Adrenal gland (tissue), 12 donors: Measurements from ENCODE around the gene ATG2B. TPM values are rescaled to one million over a fixed set of nuclear protein-coding genes. Genes with fewer than 3 reads are reported as not detected.

Source experiments
- DNase-seq, 7 donors: peaks; one replicate each; pipeline ENCODE4 v3.0.0-alpha.2; 2019 to 2020
- H3K27ac ChIP-seq, 5 donors: fragments of 200-600 bp; sonication (generic) in 4 of 5; 1 replicate in 3 of 5; 2 replicates in 2 of 5; pipeline versions ENCODE4 v1.5.1 to v1.8.0; 2016 to 2020; ENCODE audit warnings: mild to moderate bottlenecking in 1 of 5
- H3K27me3 ChIP-seq: fragments of 200-600 bp; 2 replicates; pipeline ENCODE4 v1.8.0; 2021
- H3K36me3 ChIP-seq, 2 donors: fragments of 200-600 bp; replicated peaks in 1 of 2; 1 replicate in 1 of 2; 2 replicates in 1 of 2; pipeline versions ENCODE4 v1.5.1 to v1.8.0; 2018 to 2022
- H3K4me1 ChIP-seq, 2 donors: fragments of 200-600 bp; replicated peaks in 1 of 2; 1 replicate in 1 of 2; 2 replicates in 1 of 2; pipeline versions ENCODE4 v1.5.1 to v1.8.0; 2018 to 2021
- H3K4me3 ChIP-seq, 4 donors: fragments of 200-600 bp; sonication (generic) in 3 of 4; one replicate each; pipeline ENCODE4 v1.5.1; 2016 to 2018
- H3K9me3 ChIP-seq, 3 donors: fragments of 200-600 bp; sonication (generic) in 1 of 3; replicated peaks in 1 of 3; 1 replicate in 2 of 3; 2 replicates in 1 of 3; pipeline versions ENCODE4 v1.5.1 to v1.8.0; 2016 to 2021
- CTCF ChIP-seq, 6 experiments: fragments of 450-650 bp in 4 of 6; fragments of 200-600 bp in 2 of 6; sonication (generic) in 1 of 6; IDR thresholded peaks; 1 replicate in 5 of 6; 2 replicates in 1 of 6; pipeline versions ENCODE4 v1.5.1 to v1.8.0; 2016 to 2021; ENCODE audit warnings: antibody characterized with exemption in 6 of 6, mild to moderate bottlenecking in 2 of 6, moderate library complexity in 1 of 6
- POLR2A ChIP-seq, 2 donors: fragments of 450-650 bp; IDR thresholded peaks; one replicate each; pipeline ENCODE4 v1.6.1; 2017; ENCODE audit warnings: antibody characterized with exemption in 2 of 2, mild to moderate bottlenecking in 2 of 2, moderate library complexity in 1 of 2
- whole genome bisulfite sequencing, 4 donors: extraction: QIAGEN DNeasy Blood & Tissue Kit in 2 of 4; methylation state at CpG; one replicate each; pipeline versions ENCODE4 v1.1.5 to v1.1.7; 2013 to 2017; 5-methylcytosine and 5-hydroxymethylcytosine counted together
- intact Hi-C, 2 donors: fragments of 100-400 bp; cut with DNase I; formaldehyde crosslinking; loops; one replicate each; pipeline versions ENCODE4 v1.14.1 to v1.15.0; 2022 to 2023
- polyA plus RNA-seq, 3 donors: library from polyadenylated mRNA; stranded (reverse); fragments of 200-250 nt in 2 of 3; fragments of 350-450 nt in 1 of 3; fragmentation: Illumina TruSeq in 1 of 3; extraction: RNeasy Lipid Tissue Mini Kit (QIAGEN cat#74804) in 1 of 3; gene quantifications; one replicate each; pipeline ENCODE4 v1.2.3, GENCODE V29; 2013 to 2014
- total RNA-seq, 9 donors: library from RNA; depleted of rRNA in 4 of 9; stranded (reverse); fragments of >200 nt in 4 of 9; fragments of 120-200 nt in 1 of 9; fragmentation: NEBNext Ultra II Directional in 1 of 9; extraction: Animal tissue kit (Norgen Biotek cat#: 25700) in 1 of 9; gene quantifications; one replicate each; pipeline versions ENCODE4 v1.1.0 to v1.2.4, GENCODE V29; 2013 to 2023
- donor health status: healthy with polysubstance abuse.
- donor health status: Bipolar disorder and iron deficiency.
- donor health status: DM: yes; HTN: yes; CAD: no.
- donor health status: DM: no; HTN: no; CAD: no.
- donor health status: DM: no; HTN: no; CAD: no.
- donor health status: DM: yes; HTN: yes; CAD: no.

The ATG2B gene
- total and polyA plus RNA-seq, 12 donors, result 8.3 to 34.8 (median 18.5) TPM

DNA sequence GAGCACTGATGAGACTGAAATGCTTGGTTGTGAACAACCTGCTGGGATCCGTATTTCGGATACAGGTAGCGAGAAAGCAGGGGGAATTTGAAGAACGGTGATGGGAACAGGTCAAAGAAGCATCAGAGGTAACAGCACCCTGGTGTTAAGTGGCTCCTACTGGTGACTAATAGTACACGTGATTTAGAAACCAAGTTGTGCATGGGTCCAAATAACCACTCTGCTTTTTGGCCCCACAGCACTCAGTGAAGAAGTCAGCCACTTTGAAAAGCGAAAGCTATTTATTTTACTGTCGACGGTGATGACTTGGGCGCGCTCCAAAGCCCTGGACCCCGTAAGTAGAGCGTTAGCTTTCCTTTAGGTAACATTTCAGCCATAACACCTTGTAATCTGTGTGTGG, 45.5 kb upstream of the ATG2B start:
- H3K36me3 ChIP-seq, result no peaks in the 10 kb centered on the region
- no peak for DNase-seq
- no peak for TF ChIP-seq POLR2A (IDR thresholded peaks at IDR 0.05)
- TF ChIP-seq CTCF (IDR thresholded peaks at IDR 0.05), result no peak
- H3K27ac ChIP-seq, result no peak overlapping the region
- H3K27me3 ChIP-seq, result no peaks in the 10 kb centered on the region
- H3K9me3 ChIP-seq, result no peaks in the 10 kb centered on the region
- H3K4me1 ChIP-seq, result peaks cover 0 to 8% of the 10 kb centered on the region in 2 donors
- intact Hi-C loops, result no loop called here
- no peak overlapping the region for H3K4me3 ChIP-seq
- WGBS, 4 donors, result 84 to 90% (median 89%) methylated on average over 12 of the region's 12 CpGs

DNA sequence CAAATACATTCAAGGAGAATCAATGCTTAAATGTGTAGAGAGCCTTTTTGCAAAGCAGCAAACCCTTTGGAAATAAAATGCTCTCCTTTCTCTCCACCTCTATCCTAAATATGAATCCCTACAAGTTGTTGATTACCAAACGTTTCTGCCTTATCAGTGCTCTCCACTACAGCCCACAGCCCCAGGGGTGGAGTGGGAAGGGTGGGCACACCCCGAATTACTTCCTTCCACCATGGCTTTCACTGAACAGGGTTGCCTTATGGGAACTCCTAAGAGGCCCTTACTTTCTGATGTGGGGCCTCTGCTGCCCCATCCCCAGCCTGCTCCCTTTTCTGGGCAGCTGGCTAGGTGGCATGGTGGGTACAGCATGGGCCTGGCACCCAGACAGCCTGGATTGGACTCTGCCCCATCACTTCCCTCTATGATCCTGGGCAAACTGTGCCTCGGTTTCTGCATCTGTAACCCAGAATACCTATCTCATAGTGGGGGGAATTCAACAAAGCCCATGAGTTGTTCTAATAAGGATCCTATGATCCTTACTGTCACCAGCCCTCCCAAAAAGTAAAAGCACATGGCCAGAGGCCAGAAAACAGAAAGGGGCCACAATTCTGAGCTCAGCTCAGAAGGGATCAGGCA, 44.9 kb upstream of the ATG2B start:
- WGBS, 4 donors, result 57 to 65% (median 62%) methylated on average over 3 of the region's 3 CpGs
- H3K27me3 ChIP-seq, result no peaks in the 10 kb centered on the region
- H3K4me1 ChIP-seq, result peaks cover 0 to 8% of the 10 kb centered on the region in 2 donors
- no peak overlapping the region for H3K27ac ChIP-seq
- DNase-seq, result no peak
- no peak for TF ChIP-seq CTCF (IDR thresholded peaks at IDR 0.05)
- TF ChIP-seq POLR2A (IDR thresholded peaks at IDR 0.05), result no peak
- H3K4me3 ChIP-seq, result no peak overlapping the region
- intact Hi-C loops, result no loop called here
- no peaks in the 10 kb centered on the region for H3K9me3 ChIP-seq
- no peaks in the 10 kb centered on the region for H3K36me3 ChIP-seq

GRCh38 chr14:96405677-96406076, 42.5 kb upstream of the ATG2B start:
- TF ChIP-seq CTCF (IDR thresholded peaks at IDR 0.05), result no peak
- no peak for TF ChIP-seq POLR2A (IDR thresholded peaks at IDR 0.05)
- no peaks in the 10 kb centered on the region for H3K9me3 ChIP-seq
- no peak overlapping the region for H3K27ac ChIP-seq
- H3K4me1 ChIP-seq, result peaks cover 0 to 8% of the 10 kb centered on the region in 2 donors
- no peak for DNase-seq
- no peak overlapping the region for H3K4me3 ChIP-seq
- intact Hi-C loops, result no loop called here
- H3K27me3 ChIP-seq, result no peaks in the 10 kb centered on the region
- H3K36me3 ChIP-seq, result no peaks in the 10 kb centered on the region
- WGBS, 4 donors, result 76 to 94% (median 80%) methylated on average over 1 of the region's 1 CpG

- no peak overlapping the region for H3K4me3 ChIP-seq
- TF ChIP-seq CTCF (IDR thresholded peaks at IDR 0.05) (no peak), POLR2A (IDR thresholded peaks at IDR 0.05) (no peak)
- H3K27me3 ChIP-seq, result no peaks in the 10 kb centered on the region
- H3K36me3 ChIP-seq, result no peaks in the 10 kb centered on the region
- no peak for DNase-seq
- intact Hi-C loops, result no loop called here
- 67 to 85% (median 71%) methylated on average over 3 of the region's 3 CpGs for WGBS, 4 donors
- no peaks in the 10 kb centered on the region for H3K4me1 ChIP-seq
- H3K9me3 ChIP-seq, result no peaks in the 10 kb centered on the region
- H3K27ac ChIP-seq, result no peak overlapping the region
Measured at GRCh38 chr14:96403409-96403808, 40.3 kb upstream of the ATG2B start.
